NCI-H446 (cell line): ENCODE results near the gene TRAPPC2L.

Source experiments
- DNase-seq, 2 experiments: peaks; one replicate each; lab custom pipeline; 2025; lab: John Stamatoyannopoulos, UW

The TRAPPC2L gene

DNA sequence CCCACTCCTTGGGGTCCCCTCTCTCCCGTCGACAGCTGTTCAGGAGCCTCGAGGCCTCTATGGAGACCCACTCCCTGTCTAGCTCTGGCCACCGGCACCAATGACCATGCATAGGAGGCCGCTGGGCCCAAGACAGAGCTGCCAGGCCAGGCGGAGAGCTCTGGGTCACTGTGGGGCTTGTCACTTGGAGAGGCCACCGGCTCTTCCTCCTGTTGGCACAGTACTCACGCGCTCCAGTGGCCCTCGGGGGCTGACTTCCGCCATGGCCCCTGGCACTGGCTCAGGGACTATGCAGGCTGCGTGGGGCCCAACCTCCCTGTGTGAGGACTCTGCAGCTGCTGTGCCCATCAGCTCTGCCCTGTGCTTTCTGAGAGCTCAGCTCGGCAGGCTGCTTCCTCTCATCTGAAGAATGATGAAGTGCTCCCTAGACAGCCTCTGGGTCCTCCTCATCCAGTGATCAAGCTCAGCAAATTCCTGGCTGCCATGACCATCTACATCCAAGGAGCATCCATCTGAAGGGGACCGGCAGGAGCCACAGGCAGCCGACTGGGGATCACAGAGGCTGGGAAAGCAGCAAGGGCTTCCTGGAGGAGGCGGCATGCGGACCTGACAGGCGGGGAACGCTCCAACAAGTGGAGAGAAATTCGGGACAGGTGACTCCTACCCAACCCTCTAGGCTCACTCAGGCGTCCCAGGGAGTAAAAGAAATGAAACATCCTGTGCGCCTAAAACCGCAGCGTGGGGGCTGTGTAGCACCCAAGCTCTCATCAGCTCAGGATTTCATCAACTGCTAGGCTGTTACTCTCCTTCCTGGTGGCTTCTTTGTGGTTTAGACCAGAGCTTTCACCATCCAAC is 17.0 kb upstream of the TRAPPC2L start:
- DNase-seq = no peak

DNA sequence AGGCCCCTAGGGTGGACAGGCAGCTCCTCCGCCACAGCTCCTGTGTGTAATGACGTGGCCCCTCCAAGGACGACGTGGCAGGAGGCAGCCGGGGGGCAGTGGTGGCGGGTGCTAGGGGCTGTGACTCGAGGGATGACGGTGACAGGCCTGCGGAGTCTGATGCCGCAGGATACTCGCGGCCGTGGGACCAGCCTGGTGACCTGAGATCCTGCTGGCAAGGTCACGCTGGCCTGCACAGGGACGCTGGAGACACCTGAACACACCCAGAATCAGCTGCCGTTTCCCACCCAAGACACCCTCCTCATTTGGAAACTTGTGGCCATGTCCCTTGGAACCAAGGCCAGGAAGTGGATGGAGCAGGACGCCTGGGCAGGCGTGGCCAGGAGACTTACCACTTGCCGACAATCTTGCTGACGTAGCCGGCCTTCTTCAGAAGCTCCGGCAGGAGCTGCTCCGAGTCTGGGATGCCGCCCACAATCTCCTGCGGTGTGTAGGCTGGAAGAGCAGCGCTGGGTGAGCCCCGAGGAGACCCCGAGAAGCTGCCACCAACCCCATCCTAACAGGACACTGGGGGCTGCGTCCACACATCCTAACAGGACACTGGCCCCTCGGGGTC is 16.2 kb upstream of the TRAPPC2L start:
- DNase-seq = no peak

DNA sequence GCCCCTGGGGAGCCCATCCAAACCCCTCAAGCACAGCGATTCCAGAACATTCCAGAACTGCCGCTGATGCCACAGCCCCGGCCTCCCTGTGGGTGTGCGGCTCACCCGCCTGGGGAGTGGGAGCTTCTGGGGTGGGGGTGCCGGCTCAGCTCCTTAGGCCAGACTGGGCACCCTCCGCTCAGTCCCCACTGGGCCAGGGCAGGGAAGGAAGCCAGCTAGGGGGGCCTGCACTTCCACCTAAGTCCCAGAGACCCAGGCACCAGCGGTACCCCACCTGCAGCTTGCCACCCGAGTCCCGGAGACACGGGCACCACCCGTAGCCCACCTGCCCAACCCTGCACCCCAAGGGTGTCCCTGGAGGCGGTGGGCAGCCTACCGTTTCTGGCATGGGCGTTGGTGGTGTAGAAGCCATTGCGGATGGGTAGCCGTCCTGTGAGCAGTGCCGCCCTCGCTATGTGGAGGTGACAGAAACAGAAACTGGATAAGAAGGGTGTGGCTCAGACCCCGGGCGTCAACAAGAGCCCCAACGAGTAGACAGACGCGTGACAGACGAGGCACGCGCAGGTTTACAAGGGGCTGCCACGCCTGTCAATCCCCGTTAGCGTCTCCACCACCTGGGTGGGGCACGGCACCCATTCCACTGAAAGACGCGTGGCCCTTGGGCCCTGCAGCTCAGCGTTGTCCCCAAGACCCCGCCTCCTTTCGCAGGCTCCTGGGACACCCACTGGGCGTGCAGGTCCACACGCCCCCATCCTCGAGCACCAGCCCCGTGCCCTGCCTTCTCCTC is 15.2 kb upstream of the TRAPPC2L start:
- no peak for DNase-seq

DNA sequence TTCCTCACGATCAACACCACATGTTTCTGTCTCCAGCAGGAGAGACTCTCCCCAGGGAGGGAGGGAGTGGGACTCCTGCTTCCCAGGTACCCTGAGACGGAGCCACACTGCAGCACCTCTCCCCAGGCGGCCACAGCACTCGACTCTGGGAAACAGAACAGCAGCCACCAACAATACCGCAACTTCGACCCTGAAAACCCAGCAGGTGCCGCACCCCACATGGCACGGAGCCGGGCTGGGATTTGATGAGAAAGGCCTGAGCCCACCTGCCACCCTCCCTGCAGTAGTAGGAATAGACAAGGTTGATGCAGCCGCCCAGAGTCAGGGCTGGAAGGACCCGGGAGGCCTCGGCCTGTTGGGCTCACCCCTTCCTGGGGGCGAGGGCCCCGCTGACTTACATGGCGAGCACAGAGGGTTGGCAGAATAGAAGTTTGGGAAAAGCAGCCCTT is 14.6 kb upstream of the TRAPPC2L start:
- DNase-seq = no peak

DNA sequence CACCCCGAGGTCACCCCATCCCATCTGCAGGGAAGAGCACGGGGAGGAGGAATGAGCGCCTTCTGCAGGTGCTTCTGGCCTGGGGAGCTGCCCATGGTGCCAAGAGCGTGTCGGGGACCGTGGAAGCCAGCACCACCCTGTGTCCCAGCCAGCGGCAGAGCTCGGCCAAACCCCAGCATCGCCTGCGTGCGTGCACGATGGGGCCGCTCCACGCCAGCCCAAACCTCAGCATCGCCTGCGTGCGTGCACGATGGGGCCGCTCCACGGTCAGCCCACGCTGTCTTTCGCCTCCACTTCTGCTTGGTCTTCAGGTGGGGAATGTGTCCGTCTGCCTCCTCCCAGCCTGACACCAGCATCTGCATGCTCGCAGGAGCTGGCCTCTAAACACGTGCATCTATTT is 14.1 kb upstream of the TRAPPC2L start:
- DNase-seq = no peak

DNA sequence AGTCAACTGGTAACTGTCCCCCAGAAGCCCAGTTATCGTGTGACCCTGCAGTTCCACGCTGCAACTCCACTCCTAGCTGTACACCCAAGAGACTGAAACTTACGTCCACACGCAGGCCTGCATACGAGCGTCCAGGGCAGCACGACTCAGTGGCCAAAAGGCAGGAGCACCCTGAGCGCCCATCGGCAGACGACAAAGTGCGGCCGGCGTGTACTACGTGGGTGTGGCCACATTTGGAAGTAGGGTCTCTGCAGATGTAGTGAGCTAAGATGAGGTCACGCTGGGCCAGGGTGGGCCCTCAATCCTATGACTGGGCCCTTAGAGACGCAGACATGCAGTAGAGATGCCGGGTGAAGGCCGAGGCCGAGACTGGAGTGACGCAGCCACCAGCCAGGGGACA is 13.7 kb upstream of the TRAPPC2L start:
- no peak for DNase-seq

DNA sequence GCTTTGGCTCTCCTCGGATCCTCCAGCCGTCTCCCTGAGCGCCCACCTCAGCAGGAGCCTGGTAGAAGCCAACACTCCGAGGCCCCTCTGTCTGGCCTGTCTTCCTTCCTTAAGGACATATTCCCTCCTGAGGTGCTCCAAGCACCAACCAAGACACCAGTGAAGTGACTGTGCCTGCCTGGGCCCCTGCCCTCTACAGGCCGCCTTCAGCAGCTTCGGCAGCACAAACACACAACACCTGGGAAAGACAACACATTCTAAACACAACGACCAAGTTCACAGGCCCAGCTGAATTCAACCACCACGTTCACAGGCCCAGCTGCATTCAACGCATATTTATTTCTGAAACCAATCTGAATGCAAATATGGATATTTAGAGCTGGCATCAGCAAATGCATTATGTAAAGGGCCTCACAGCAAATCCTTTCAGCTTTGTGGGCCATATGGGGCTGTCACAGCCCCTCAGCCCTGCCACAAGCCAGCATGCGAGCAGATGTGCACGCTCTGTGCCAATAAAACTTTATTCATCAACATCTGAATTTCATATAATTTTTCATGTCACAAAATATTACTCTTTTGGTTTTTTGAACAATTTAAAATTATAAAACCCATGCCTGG is 12.4 kb upstream of the TRAPPC2L start:
- DNase-seq = no peak

DNA sequence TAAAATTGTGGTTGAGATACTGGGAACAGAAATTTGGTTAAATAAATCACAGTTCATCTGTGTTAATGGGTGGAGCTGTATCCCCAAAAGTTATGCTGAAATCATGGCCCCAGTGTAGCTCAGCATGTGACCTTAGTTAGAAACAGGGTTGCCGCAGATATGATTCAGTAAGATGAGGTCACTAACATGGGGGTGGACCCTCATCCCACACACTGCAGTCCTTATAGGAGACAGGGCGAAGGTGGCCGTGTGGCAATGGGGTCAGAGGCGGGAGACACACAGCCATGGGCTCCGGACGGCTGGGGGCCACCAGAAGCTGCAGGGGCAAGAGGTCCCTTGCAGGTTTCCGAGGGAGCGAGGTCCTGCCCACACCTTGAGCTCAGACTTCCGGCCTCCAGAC is 10.8 kb upstream of the TRAPPC2L start:
- no peak for DNase-seq

DNA sequence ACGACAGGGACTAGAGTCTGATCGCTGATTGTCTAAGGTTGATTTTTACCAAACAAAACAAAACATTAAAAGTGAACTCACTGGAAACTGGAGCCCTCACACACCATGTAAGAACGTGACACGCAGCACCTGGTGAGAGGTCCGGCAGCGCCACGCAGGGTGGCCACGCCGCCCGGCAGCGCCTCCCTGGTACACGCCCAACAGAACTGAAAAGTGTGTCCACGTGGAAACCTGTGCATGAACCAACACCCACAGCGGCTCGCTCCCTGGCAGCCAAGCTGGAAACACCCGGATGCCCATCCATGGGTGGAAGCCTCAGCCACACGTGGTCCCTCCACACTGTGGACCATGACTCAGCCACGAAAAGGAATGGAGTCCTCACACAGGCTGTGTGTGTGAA is 9.3 kb upstream of the TRAPPC2L start:
- DNase-seq = no peak

DNA sequence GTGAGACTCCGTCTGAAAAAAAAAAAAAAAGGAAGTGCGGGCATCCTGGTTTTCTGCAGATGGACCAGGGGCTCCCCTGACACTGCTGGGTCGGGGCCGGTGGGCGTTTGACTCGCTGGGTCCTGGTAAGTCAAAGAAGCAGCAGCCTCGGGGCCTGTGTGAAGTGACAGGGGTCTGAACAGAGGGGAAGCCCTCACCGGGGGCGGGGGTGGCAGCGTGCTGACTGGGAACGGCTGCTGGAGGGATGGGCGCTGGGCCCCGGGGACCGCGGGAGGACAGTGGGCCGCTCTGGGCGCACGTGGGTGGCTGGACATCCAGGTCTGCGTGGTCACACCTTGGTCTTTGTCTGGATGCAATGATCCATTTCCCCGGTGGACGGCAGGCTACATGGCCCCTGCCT is 8.4 kb upstream of the TRAPPC2L start:
- no peak for DNase-seq

DNA sequence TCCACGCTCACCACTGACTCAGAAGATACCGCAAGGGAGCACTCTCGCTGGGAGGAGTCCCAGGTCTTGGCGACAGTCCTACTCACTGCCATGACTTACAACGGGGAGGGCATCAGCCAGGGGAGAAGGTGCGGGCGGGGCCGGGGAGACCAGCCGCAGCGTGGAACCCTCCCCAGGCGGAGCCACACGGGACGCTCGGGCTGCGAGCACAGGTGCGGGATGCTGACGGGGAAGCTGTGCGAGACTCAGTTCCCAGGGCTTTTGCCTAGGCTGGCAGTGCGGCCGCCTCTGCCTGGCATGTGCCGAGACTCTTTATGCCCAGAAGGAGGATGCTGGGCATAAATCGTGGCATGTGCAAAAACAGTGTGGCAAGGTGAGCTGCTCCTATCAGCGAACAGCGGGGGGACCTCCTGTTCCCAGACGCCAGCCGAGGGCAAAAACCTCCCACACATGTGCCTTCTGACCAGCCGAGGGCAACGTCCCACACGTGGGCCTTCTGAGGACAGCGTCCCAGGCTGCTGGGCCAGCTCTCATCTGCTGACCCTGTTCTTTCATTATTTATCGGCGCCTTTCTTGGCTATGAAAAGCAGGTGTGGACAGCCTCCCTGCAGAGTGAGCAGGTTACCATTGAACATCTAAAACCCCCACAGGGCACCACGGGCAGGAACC is 6.3 kb upstream of the TRAPPC2L start:
- DNase-seq = no peak

DNA sequence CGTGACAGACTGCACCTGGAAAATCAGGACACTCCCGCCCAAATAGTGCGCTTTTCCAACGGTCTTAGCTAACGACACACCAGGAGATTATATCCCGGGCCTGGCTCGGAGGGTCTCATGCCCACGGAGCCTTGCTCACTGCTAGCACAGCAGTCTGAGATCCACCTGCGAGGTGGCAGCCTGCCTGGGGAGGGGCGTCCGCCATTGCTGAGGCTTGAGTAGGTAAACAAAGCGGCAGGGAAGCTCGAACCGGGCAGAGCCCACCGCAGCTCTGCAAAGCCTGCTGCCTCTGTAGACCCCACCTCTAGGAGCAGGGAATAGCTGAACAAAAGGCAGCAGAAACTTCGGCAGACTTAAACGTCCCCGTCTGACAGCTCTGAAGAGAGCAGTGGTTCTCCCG is 5.3 kb upstream of the TRAPPC2L start:
- no peak for DNase-seq

DNA sequence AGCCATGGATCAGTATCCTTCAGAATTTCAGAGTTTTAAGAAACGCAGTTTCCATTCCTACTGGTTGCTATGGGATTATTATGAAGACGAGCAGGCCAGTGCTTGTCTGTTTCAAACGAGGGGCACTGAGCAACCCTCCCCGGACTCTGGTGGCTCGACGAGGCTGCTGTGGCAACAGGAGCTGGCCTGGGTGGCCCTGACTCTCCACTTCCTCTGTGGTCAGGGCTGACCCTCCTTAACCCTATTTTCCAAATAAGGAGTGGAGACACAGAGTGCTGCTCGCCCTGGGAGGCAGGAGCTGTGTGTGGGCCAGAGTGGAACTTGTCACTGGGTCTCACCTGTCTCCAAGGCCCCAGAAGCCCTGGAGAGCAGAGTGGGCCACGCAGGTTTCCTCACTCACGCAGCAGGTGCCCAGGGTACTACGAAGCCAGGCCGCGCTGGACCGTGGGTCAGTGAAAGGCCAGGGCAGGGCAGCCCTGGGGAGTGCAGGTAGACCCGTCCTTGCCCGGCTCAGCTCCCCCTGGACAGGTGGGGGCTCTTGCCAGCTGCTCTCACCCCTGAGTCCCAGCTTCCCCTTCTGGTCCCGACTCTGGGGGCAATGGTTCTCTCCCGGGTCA is 3.5 kb upstream of the TRAPPC2L start:
- DNase-seq = no peak

DNA sequence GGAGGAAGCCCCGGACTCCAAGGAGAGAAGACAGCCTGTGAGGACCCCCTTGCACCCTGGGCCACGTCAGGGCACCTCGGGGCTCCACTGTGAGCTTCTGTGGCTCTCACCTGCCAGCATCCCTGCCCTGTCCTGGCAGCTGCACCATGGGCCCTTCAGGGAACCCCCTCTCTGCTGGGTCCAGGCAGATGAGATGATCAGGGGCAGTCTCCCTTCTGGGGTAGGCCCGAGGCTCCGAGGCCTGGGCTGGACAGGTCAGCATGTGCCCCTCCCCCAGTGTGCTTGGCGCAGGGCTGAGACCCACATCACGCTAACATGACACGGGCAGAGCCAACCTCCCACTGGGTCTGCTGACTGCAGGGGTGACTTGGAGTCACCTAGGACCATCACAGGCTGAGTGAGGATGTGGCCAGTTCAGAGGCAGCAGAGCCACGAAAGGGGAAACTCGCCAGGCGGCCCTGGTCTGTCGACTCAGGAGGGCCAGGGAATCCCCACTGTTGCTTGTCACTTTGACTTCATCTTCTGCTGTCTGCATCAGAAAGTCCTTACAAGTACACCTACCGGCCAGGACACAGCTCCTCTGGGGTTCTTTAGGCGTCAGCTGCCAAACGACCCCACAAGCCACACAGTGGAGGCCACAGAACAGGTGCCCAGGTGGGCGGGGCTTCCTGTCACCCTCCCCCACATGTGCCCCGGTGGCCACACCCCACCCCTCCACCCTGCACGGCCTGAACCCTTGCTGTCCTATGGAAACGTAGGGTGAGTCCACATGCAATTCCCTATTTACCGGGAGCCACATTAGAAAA is 2.4 kb upstream of the TRAPPC2L start:
- no peak for DNase-seq

DNA sequence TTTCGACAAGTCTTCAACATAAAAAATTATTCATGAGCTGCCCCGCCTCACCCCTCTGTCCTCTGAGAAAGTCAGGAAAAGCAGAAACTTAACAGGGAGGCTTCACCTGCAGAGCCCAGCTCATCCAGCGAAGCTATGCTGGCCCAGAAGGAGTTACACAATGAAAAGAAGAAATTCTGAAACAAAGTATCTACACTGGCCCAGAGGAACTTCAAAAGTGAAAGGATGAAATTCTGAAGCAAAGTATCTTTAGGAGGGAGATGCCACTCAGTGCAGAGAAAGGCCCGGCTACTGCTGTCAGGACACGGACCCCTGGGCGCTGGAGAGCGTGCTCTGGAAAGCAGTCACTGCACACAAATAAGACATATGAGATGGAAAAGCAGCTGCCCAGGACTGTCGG is 1.8 kb upstream of the TRAPPC2L start:
- no peak for DNase-seq

DNA sequence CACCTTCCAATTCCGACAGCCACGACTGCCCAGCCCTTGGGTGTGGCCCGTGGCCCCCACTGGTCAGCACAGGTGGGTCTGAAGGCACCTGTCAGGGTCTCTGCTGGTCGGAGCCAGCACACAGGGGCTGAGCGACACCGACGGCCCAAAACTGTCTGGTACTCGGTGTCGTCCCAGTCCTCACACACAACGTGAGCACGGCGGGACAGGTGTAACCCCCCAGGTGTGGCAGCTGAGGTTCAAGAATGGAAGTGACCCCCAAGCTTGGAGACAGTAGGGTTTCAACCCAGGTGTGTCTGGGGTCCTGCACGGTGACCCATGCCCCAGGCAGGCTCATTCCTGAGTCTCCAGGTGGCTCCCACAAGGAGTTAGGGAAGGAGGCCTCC is 1.2 kb upstream of the TRAPPC2L start:
- no peak for DNase-seq

DNA sequence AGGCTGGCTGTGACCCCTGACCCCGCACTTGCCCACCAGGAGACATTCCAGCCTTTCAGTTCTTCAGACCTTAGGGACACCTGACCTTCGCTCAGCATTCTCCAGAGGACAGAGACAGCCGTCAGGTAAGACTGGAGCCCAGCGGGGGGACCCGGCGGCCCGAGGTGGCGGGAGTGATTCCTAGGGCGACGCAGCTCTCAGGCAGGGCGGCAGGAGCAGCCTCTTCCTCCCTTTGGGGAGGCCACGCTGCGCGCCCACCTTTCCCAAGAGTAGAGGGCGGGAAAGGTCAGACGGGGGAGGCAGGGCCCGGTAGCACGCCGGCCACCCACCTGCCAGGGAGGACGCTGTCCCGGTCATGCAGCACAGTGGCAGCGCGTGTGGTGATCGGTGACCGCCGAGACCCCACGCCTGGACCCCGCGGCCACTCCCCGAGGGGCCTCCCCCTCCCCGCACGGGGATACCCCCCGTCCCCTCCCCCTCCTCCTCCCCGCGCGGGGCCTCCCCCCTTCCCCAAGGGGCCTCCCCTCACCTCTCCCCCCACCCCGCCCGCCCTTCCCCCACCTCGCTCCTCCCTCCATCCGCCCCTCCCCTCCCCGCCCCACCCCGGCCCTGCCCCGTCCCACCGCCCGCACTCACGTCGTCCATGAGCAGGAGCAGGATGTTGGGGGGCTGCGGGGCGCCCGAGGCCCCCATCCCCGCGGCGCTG is 652 bp upstream of the TRAPPC2L start:
- DNase-seq = no peak

DNA sequence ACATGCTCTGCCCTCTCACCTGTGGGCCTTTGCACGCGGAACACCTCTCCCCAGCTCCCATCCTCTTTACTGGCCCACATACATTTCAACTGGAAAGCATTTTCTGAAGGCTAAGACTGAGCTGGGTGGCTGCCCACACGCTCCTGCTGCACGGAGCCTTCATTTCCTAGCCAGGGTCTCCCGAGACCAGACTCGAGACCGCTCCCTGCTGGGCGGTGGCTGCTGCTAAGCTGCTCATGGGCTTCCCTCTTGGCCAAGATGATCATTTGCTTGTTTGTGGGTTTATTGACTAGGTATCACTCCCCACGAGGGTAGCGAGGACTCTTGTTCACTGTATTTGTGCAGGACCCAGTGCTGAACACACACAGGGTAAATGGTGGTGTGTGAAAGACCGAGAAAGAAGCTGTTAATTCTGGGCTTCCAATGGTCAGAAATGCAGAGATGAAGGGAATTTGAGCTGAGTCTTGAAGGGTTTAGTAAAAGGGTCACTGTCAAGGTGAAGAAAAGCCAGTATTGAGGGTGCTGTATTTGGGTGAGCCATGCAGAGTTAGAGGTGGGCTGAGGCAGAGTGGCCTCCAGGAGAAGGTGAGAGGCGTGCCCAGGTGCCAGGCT is 907 bp downstream of the TRAPPC2L start:
- DNase-seq = peak in 1 of 2 experiments; percentile 2

DNA sequence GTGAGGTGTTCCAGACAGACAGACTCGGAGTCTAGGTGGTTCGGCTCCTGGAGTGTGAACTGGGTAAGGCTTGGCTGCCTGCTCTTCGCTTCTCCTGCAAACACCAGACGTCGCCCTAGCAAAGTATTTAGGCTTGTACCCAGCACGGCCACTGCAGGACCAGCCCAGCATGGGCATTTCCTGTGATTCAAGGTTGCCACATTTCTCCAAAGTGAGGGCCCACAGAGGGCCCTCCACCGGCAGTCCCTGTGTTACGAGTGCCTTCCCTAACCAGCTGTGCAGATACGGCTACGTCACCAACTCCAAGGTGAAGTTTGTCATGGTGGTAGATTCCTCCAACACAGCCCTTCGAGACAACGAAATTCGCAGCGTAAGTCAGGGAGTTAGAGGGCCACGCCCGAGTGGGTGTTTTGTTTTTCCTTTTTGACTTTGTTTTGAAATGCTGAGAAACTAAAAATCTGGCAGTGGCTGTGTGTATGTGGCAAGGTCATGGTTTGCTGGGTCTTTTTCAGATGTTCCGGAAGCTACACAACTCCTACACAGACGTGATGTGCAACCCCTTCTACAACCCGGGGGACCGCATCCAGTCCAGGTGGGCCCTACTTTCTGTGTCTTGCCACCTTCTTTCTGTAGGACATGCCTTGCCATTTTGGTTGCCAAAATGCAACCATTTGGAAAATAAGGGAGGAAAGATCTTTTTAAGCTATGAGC is 2.6 kb downstream of the TRAPPC2L start:
- no peak for DNase-seq
